HG03565 (cell line): Measurements from ENCODE around the gene MMP23B.

ENCODE experiments used
- ATAC-seq: cut with Tn5 transposase; IDR thresholded peaks from one replicate; pipeline ENCODE4 v1.9.1; 2021; ENCODE audit warnings: mild to moderate bottlenecking, moderate library complexity; ENCODE audit not compliant: unreplicated experiment

Gene MMP23B

DNA sequence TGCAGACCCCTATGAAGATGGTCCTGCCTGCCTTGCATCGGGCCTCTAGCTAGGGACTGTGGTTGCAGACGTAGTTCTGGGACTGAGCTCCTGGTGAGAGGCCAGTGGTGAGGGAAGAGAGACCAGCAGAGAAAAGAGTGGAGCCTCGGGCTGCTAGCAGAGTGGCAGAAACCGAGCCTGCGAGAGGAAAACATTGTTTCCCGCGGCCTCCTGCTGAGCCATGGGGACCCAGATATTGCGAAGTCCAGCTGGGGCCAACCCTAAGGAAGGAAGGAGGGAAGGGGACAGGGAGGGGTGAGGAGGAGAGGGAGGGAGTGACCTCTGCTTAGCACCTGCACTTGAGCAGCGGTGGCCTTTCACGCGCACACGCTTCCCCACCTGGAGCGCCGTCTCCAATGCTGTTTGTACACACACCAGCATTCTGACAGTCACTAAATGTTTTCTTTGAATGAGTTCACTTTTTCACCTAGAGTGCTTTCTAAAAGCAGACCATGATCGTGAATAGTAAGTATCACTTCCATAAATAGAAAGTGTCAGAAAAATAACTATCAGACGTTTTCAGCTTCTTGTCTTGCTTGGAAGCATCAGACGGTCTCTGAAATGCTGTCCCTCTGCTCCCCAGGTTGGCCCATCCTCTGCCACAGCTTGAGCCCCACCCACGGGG lies 29.5 kb upstream of the MMP23B start:
- ATAC-seq, result no peak

DNA sequence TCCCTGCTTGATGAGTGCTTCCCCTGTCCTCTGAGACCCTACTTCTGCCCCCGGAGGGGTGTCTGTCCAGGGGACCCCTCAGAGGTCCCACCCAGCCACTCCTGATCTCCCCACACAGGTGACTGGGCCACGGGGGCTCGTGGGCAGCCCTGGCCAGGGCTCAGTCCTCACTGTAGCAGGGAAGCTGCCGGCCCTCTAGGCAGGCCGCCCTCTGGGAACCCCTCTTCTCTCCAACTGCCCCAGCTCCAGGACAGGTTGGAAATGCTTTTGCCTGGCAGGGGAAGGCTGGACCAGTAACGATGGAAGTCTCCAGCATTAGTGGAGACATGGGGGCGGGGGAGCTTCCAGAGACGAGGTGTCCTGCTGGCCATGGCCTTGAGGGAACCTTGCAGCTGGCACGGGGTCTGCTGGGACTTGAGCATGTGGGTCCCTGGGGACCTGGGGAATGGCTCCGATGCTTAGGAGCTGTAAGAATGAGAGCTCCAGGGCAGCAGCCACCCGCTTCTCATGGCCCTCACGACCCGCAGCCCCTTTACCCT lies 28.9 kb upstream of the MMP23B start:
- ATAC-seq, result no peak

DNA sequence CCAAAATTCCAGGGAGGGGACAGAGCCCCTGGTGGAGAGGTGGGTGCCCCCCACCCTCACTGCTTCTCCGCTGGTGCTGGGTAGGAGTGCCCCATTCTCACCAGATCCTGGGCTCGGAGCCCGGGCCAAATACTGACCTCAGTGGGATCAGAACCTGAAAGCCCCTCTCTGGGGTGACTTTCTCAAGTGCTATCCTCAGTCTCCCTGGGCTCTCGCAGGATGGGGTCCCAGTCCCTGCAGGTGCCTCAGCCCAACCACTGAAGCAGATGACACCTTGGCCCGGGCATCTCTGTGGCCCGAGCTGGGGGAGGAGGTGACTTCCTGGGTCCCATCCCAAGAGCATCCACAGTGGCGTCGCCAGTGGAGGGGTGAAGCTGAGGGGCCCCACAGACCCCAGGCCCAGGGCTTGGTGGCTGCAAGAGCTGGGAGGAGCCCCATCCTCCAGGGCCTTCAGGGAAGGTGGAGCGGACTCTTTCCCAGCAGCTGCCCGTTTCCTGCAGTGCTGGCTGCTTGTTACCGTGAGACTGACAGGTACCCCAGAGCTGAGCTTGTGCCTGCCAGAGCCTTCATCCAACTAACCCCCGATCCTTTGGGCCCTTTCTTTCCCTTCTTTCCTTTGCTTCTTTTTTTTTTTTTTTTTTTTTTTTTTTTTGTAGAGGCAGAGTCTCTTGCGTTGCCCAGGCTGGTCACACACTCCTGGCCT lies 28.2 kb upstream of the MMP23B start:
- ATAC-seq, result no peak

DNA sequence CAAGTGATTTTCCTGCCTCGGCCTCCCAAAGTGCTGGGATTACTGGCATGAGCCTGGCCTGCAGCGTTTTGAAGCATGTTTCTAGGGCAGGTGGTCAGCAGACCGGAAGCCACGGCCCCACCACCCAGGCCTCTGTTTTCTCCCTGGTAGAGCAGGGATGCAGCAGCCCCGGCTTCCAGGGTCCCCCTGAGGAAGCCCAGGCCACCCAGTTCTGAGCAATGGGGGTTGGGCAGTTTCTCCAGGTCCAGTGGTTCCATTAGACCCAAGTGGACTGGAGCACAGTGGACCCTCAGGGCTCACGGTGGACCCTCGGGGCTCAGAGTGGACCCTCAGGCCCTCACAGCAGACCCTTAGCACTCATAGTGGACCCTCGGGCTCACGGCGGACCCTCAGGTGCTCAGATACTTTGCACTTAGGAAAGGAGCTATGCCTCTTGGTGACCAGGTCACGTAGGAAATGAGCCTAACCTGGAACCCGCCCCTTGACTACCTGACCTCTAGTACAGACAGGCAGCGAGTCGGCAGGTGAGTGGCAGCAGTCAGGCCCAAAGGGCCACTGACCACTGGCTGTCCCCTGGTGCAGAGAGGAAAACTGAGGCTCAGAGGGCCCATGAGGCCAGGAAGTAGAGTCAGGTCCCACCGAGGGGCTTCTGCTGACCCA lies 27.5 kb upstream of the MMP23B start:
- no peak for ATAC-seq

DNA sequence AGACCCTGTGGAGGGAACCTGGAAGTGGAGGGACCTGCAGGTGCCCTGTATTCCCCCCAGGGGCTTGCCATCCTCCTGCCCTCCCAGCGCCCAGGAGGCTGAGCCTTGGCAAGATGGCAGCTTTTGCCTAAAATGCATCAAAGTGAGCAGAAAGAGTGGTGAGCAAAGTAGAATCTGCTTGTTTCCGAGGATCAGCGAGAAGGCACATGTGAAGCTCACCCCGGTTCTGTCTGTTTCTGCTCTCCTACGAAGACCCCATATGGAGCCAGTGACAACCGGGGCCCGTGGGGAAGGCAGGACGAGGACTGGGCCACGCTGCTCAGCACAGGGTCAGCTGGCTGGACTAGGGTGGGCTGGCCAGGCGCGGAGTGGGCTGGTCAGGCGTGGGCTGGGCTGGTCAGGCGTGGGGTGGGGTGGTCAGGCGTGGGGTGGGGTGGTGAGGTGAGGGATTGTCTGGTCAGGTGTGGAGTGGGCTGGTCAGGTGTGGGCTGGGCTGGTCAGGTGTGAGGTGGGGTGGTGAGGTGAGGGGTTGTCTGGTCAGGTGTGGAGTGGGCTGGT lies 26.9 kb upstream of the MMP23B start:
- ATAC-seq, result no peak

DNA sequence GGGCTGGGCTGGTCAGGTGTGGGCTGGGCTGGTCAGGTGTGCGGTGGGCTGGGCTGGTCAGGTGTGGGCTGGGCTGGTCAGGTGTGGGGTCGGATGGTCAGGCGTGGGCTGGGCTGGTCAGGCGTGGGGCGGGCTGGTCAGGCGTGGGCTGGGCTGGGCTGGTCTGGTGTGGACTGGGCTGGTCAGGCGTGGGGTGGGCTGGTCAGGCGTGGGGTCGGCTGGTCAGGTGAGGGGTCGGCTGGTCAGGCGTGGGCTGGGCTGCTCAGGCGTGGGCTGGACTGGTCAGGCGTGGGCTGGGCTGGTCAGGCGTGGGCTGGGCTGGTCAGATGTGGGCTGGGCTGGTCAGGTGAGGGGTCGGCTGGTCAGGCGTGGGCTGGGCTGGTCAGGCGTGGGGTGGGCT lies 26.2 kb upstream of the MMP23B start:
- ATAC-seq, result no peak

DNA sequence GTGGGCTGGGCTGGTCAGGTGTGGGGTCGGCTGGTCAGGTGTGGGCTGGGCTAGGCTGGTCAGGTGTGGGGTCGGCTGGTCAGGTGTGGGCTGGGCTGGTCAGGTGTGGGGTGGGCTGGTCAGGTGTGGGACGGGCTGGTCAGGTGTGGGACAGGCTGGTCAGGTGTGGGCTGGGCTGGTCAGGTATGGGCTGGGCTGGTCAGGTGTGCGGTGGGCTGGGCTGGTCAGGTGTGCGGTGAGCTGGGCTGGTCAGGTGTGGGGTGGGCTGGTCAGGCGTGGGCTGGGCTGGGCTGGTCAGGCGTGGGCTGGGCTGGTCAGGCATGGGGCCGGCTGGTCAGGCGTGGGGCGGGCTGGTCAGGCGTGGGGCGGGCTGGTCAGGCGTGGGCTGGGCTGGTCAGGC lies 25.7 kb upstream of the MMP23B start:
- ATAC-seq, result no peak

DNA sequence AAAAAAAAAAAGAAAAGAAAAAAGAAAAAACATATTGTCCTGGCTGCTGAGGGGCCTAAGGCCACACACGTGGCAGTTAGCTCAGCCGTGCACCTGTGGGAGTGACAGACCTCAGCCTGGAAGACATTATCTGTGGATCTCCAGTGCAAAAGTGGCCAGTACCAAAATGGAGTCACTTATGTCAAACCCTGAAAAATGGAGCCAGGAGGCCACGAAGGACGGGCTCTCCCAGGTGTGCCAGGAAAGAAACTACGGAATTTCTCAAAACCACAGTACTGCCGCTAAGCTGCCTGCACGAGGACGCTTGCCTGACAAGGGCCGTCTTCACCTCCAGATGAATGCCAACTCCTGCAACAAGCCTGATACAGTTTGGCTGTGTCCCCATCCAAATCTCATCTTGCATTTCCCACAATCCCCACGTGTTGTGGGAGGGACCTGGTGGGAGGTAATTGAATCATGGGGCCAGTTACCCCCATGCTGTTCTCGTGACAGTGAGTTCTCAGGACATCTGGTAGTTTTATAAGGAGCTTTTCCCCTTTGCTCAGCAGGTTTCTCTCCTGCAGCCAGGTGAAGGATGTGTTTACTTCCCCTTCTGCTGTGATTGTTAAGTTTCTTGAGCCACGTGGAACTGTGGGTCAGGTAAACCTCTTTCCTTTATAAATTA lies 22.0 kb upstream of the MMP23B start:
- ATAC-seq, result no peak

DNA sequence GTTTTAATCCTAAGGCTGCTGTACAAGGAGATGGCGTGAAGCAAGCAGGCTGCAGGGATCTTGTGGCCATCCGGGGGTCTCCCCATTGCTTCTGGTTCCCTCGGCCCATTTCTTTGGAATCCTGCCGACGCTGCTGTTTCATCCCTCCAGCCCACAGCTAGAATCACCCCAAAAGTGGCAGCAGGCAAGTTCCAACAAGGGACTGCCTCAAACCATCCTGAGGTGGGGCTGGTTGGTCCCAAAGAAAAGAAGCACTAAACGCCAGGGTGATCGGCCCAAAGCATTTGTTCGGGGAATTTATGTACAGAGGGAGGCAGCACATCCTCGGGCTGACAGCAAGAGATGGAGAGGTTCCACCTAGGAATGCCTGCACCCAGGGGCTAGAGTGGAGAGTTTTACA lies 21.2 kb upstream of the MMP23B start:
- no peak for ATAC-seq

DNA sequence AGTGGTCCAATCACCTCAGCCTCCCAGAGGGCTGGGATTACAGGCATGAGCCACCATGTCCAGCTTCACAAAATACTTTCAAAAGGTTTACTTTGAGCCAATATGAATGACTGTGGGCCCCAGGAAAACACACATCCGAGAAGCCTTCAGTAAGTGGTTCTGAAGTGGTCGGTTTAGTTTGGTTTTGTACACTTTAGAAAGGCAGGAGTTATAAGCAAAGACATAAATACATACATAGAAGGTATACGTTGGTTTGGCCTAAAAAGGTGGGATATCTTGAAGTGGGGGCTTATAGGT lies 19.9 kb upstream of the MMP23B start:
- ATAC-seq, result no peak

DNA sequence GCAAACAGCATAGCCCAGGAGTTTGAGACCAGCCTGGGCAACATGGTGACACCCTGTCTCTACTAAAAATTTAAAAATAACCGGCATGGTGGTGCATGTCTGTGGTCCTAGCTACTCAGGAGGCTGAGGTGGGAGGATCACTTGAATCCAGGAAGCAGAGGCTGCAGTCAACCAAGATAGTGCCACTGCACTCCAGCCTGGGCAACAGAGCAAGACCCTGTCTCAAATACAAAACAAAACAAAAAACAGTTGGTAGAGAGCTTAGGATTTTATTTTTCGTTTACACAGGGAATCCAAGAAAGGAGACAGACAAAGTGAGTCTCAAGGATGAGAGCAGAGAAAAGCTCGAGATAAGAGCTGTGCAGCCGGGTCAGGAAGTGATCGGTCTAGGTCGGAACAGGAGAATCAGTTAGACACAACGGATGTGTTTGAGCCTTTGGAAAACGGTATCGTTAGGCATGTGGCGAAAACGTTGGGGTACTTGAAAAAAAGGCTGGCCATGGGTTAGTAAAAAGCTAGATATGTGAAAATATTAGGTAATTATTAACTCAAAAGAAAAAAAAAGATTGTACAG lies 18.4 kb upstream of the MMP23B start:
- no peak for ATAC-seq

DNA sequence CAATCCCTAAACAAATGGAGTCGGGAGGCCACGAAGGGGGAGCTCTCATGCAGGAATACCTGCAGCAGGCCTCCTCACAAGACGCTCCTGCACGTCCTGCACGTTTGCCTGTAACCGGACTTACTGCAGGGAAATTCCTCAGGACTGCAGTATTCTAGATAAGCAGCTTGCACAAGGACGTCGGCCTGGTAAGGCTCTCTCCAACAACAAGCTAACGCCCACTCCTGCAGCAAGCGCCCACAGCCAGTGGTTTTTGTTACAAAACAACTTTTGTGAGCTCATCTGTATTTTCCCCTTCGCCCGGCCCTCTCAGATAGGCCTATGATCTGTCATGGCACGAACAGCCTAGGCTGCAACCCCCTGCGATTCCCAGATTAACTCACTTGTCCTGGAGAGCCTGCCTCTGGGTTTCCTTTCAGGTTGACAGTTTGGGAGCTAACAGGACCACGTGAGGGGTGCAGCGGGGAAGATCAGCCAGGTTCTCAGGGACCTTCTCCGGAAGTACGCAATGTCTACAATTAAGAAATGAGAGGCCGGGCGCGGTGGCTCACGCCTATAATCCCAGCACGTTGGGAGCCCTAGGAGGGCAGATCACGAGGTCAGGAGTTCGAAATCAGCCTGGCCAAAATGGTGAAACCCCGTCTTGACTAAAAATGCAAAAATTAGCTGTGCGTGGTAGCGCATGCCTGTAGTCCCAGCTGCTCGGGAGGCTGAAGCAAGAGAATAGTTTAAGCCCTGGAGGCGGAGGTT lies 17.6 kb upstream of the MMP23B start:
- ATAC-seq, result no peak

DNA sequence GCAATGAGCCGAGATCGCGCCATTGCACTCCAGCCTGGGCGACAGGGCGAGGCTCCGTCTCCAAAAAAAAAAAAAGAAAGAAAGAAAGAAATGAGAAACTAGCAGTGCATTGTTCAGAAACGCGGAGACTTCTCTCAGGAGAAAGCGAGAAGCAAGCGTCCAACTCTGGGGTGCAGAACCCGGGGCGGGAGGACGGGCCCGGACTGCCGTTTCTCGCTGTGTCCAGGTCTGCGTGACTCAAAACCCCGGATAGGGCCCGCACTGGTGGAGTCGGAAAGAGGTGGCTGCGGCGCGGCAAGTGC lies 17.1 kb upstream of the MMP23B start:
- ATAC-seq, result no peak

DNA sequence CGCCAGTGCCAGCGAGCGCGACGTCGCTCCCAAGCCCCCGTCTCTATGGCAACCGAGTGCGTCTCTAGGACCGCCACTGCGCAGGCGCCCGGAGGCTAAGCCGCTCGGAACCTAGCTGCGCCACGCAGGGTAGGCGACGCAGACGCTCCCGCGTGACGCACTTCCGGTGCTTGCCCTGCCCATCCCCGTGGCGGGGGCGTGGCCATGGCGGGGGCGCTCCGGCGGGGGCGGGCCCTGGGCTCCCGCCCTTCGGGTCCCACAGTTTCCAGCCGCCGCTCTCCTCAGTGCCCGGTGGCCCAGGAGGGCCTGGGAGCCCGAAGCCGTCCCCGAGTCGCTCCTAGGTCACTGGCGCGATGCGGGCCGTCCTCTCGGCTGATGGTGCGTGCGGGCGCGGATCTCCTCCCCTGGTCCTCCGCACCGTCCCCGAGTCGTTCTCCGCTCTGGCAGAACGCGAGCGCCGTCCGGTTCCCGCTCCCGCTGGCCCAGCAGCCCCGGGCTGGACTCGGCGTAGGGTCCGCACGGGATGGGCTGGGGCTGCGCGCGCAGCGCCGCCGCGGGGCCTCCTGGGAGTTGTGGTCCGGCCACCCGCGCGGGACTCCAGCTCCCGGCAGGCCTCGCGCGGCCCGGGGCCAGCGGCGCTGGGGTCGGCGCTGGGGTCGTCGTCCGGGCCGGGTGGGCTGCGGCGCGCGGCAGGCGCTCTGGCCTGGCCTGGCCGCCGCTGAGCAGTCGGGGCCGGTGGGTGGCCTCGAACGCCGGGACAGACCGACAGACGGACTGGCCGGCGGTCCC lies 16.5 kb upstream of the MMP23B start, which contains the start of gene MIB2:
Gene MIB2 (plus strand): TSS at position 245 of the 789 bp plus-strand sequence. CDS start 7,953 bp downstream, outside the sequence.
- peak; percentile 79 for ATAC-seq

DNA sequence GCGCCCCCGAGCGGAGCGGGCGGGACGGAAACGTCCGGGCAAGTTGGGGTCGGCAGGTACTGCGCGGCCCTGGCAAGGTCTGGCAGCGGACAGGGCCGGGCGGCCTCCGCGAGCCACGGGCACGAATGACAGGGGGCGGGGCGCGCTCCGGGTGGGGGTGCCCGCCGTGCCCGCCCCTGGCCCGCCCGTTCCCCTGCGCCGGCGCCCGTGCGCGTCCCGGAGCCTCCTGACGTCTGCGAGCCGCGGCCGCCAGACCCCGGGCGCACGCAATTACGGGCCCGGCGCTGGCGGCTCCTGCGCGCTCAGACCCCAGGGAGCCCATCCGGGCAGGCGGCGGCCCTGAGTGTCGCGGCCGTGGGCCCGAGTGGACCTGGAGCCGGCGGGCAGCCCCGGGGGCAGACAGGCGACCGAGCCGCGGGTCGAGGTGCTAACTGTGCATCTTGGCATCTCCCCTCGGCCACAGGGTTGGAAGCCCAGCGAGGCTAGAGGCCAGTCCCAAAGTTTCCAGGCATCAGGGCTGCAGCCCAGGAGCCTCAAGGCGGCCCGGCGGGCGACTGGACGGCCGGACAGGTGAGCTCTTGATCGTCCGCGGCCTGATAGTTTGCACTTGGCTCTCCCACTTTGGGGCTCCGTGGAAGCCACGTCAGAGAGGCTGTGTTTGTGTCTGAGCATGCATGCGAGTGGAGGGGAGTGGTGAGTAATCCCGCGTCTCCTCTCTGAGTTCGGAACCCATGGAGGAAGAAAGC lies 15.8 kb upstream of the MMP23B start:
- peak; percentile 17 for ATAC-seq

DNA sequence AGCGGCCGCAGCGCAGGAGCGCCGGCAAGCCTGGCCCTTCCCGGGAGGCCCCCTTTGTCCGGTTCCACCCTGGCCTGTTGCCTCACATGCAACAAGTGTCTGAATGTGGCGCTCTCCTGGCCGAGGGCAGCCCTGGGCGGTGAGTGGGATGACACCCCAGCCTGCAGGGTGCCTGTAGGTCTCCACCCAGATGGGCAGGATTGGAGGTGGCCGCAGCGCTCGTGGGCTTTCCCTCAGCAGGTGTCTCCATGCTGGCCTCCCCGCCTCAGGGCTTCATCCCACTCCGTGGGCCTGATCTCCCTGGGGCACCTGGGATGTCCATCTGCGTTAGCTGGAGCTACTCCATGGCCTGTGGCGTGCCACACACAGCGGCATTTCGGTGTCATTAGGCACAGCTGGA lies 15.1 kb upstream of the MMP23B start:
- no peak for ATAC-seq

DNA sequence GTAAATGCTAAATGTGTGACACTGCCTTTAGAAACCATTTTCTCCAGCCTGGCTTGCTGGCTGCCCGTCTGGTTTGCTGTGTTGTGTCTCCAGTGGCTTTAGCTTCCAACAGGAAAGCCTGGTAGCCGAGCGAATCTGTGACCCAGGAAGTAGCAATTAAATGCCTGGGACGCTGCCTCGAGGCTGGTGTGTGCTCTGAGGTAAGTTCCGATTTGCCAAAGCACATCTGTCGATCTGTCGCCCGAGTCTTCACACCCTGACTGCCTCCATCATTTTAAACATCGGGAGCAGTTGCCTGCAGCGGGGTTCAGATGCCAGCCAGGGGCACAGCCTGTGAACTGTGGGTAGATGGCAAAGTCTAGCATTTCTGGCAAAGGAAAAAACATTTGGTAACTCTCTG lies 14.5 kb upstream of the MMP23B start:
- ATAC-seq, result no peak

DNA sequence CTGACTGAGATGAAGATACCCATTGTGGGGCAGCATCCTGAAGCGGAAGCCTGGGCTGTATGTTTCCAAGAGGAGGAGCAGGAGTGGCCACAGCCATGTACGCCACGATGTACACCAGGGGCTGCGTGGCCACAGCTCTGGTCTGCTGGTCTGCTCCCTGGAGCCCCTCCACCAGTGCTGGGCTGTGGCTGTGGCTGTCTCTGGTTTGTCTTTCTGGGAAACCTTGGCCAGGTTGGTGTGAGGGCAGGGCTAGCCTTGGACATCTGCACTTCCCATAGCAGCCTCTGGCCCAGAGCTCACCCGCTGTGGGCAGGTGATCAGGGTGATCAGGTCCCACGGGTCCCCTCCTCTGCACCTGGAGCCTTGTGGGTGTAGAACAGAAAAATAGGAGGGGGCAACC lies 14.0 kb upstream of the MMP23B start:
- no peak for ATAC-seq
